Measurements from ENCODE around the gene AXIN1.
"Not testable (repeated sequence)": the region's sequence is repeated elsewhere in the genome, so short reads cannot be mapped to it uniquely, and the experiment has no call there.

AXIN1 gene

DNA sequence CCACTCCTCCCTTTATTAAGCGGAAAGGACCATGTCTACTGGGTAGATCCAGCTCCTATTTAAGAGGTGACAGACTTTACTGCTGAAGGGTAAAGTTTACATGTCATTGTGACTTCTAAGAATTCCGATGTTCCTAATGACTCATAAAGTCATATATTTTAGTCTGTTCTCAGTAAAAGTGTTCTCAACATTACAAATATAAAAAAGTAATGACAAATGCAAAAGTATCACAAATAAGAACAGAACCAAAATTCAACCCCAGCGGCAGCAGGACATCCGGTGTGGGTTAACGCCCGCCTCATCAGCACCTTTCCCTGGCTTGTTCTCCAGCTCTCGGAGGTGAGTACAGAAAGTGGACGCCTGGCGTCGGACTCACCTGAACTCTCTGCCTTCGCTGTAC lies 6.8 kb downstream of the AXIN1 start:
- no peak overlapping the region for H3K9ac ChIP-seq
- TF ChIP-seq Cebpa-rat (IDR thresholded peaks at IDR 0.05) = no peak
- H3K4me2 ChIP-seq = no peak overlapping the region
- H3K9me3 ChIP-seq (replicated peaks in 1 of 11) = peaks cover 0 to 7% (median 0%) of the 10 kb centered on the region in 11 experiments; a peak in 2 of 22 replicates
- H3K4me3 ChIP-seq = no peak overlapping the region
- no peaks in the 10 kb centered on the region for H3K27me3 ChIP-seq
- peaks cover 94 to 100% (median 96%) of the 10 kb centered on the region in 11 experiments for H4K20me1 ChIP-seq
- peaks cover 65 to 84% (median 73%) of the 10 kb centered on the region in 11 experiments for H3K36me3 ChIP-seq
- H3K27ac ChIP-seq = no peak overlapping the region
- peaks cover 34 to 52% (median 44%) of the 10 kb centered on the region in 10 experiments for H3K4me1 ChIP-seq

- H4K20me1 ChIP-seq = peaks cover 93 to 100% (median 96%) of the 10 kb centered on the region in 11 experiments
- no peak overlapping the region for H3K4me3 ChIP-seq
- H3K4me1 ChIP-seq = peaks cover 34 to 52% (median 41%) of the 10 kb centered on the region in 10 experiments
- H3K36me3 ChIP-seq = peaks cover 57 to 75% (median 66%) of the 10 kb centered on the region in 11 experiments
- peak overlapping the region in 1 of 11 experiments; percentile 20; a peak in 1 of 22 replicates for H3K27ac ChIP-seq
- no peak overlapping the region for H3K4me2 ChIP-seq
- peaks cover 0 to 7% (median 0%) of the 10 kb centered on the region in 11 experiments; a peak in 2 of 22 replicates for H3K9me3 ChIP-seq (replicated peaks in 1 of 11)
- TF ChIP-seq Cebpa-rat (IDR thresholded peaks at IDR 0.05) = no peak
- H3K27me3 ChIP-seq = no peaks in the 10 kb centered on the region
- no peak overlapping the region for H3K9ac ChIP-seq
These were observed 9.9 kb downstream of the AXIN1 start for GRCh38 chr16:342455-343213.

DNA sequence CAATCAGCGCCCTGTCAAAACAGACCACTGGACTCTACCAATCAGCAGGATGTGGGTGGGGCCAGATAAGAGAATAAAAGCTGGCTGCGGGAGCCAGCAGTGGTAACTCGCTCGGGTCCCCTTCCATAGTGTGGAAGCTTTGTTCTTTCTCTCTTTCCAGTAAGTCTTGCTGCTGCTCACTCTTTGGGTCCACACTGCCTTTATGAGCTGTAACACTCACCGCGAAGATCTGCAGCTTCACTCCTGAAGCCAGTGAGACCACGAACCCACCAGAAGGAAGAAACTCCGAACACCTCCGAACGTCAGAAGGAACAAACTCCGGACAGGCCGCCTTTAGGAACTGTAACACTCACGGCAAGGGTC lies 10.6 kb downstream of the AXIN1 start:
- H3K27ac ChIP-seq = peak overlapping the region in 1 of 11 experiments; percentile 20; a peak in 1 of 22 replicates
- not testable (repeated sequence) for H3K4me2 ChIP-seq; H3K27me3 ChIP-seq; H3K4me3 ChIP-seq; H3K9me3 ChIP-seq (replicated peaks in 1 of 11); H3K9ac ChIP-seq
- peaks cover 91 to 100% (median 96%) of the 10 kb centered on the region in 11 experiments for H4K20me1 ChIP-seq
- H3K4me1 ChIP-seq = peaks cover 39 to 56% (median 44%) of the 10 kb centered on the region in 10 experiments
- peaks cover 50 to 68% (median 60%) of the 10 kb centered on the region in 11 experiments for H3K36me3 ChIP-seq

GRCh38 chr16:341095-341973 lies 11.2 kb downstream of the AXIN1 start:
- Histone ChIP-seq H3K27ac (peak overlapping the region in 6 of 11 experiments; percentile 50 to 83 (median 65); a peak in 9 of 22 replicates), H3K4me1 (peaks cover 45 to 62% (median 49%) of the 10 kb centered on the region in 10 experiments), H3K9ac (peak overlapping the region in 2 of 11 experiments; percentile 19 to 62; a peak in 1 of 22 replicates), H4K20me1 (peaks cover 89 to 100% (median 96%) of the 10 kb centered on the region in 11 experiments), H3K36me3 (peaks cover 44 to 62% (median 55%) of the 10 kb centered on the region in 11 experiments), H3K4me2 (peak overlapping the region in 6 of 11 experiments; percentile 75 to 93 (median 84); a peak in 9 of 22 replicates)
- not testable (repeated sequence) for H3K27me3 ChIP-seq; H3K9me3 ChIP-seq (replicated peaks in 1 of 11); H3K4me3 ChIP-seq

GRCh38 chr16:340370-341091 lies 12.0 kb downstream of the AXIN1 start:
- peaks cover 0 to 7% (median 0%) of the 10 kb centered on the region in 11 experiments; a peak in 2 of 22 replicates for H3K9me3 ChIP-seq (replicated peaks in 1 of 11)
- peaks cover 46 to 63% (median 54%) of the 10 kb centered on the region in 10 experiments for H3K4me1 ChIP-seq
- H3K36me3 ChIP-seq = peaks cover 36 to 58% (median 47%) of the 10 kb centered on the region in 11 experiments
- H3K4me3 ChIP-seq = peak overlapping the region in 2 of 10 experiments; percentile 10 to 47; a peak in 1 of 20 replicates
- peaks cover 88 to 100% (median 96%) of the 10 kb centered on the region in 11 experiments for H4K20me1 ChIP-seq
- H3K9ac ChIP-seq = peak overlapping the region in 8 of 11 experiments; percentile 5 to 62 (median 18); a peak in 9 of 22 replicates
- peak overlapping the region in 9 of 11 experiments; percentile 30 to 83 (median 58); a peak in 15 of 22 replicates for H3K27ac ChIP-seq
- H3K27me3 ChIP-seq = no peaks in the 10 kb centered on the region
- peak overlapping the region; percentile 38 to 93 (median 75) for H3K4me2 ChIP-seq
- no peak for TF ChIP-seq Cebpa-rat (IDR thresholded peaks at IDR 0.05)

DNA sequence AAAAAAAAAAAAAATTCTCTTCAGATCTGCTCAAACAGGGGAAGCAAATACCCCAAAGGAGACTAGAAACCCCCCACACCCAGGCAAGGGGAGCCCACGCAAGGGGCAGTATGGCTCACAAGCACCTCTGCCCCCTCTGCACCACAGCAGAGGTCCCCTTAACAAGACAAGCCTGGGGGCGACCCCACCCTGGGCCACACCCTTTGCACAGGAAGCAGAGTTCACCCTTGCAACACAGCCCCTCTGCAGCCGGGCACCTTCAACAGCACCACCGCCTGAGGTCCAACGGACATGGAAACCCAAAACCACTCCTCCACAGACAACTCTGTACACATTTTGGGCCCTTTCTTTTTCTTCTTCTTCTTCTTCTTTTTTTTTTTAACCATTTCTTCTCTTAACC lies 12.8 kb downstream of the AXIN1 start:
- Histone ChIP-seq H4K20me1 (peaks cover 87 to 100% (median 96%) of the 10 kb centered on the region in 11 experiments), H3K36me3 (peaks cover 28 to 50% (median 39%) of the 10 kb centered on the region in 11 experiments), H3K4me2 (peak overlapping the region; percentile 38 to 93 (median 75)), H3K27me3 (no peaks in the 10 kb centered on the region), H3K9me3 (replicated peaks in 1 of 11) (peaks cover 0 to 7% (median 0%) of the 10 kb centered on the region in 11 experiments; a peak in 2 of 22 replicates), H3K4me1 (peaks cover 46 to 63% (median 54%) of the 10 kb centered on the region in 10 experiments), H3K27ac (peak overlapping the region in 9 of 11 experiments; percentile 30 to 83 (median 58); a peak in 15 of 22 replicates), H3K4me3 (peak overlapping the region in 3 of 10 experiments; percentile 10 to 47 (median 37); a peak in 3 of 20 replicates), H3K9ac (peak overlapping the region in 6 of 11 experiments; percentile 3 to 62 (median 28); a peak in 9 of 22 replicates)
- TF ChIP-seq Cebpa-rat (IDR thresholded peaks at IDR 0.05) = no peak

DNA sequence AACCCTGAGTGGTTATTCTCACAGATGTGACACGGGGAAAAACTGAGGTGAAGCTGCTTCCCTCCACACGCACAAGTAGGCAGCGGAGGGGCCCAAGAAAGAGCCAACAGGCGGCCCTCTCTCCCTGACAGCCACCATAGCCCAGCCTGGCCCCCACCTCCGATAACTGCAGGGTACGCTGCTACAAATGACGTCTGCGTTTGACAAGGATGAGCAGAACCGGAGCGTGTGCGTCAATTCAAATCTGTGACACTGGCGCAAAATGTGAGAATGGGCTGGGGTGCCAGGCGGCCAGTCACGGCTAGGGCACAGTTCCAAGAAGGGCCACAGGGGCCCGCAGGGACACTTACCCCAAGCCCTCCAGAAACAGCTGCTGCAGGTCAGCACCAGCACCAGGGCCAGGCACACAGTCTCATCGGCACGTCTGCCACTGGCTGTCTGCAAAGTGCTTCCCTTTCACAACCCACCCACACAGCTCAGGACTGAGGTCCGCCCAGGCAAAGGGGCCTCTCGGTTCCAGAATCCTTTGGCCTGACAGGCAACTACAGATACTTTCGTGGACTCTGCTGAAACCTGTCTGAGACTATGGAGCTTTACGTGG lies 14.4 kb downstream of the AXIN1 start:
- no peak for TF ChIP-seq Cebpa-rat (IDR thresholded peaks at IDR 0.05)
- Histone ChIP-seq H3K4me3 (no peak overlapping the region), H3K9me3 (replicated peaks in 1 of 11) (peaks cover 0 to 7% (median 0%) of the 10 kb centered on the region in 11 experiments; a peak in 2 of 22 replicates), H3K4me1 (peaks cover 39 to 64% (median 51%) of the 10 kb centered on the region in 10 experiments), H3K9ac (0 out of 22 replicates have a peak overlapping the region, but pooled peaks of 1 of the 11 experiments have one; percentile 17), H4K20me1 (peaks cover 88 to 100% (median 96%) of the 10 kb centered on the region in 11 experiments), H3K4me2 (peak overlapping the region in 6 of 11 experiments; percentile 10 to 93 (median 73); a peak in 8 of 22 replicates), H3K27me3 (no peaks in the 10 kb centered on the region), H3K36me3 (peaks cover 16 to 34% (median 26%) of the 10 kb centered on the region in 11 experiments), H3K27ac (peak overlapping the region in 3 of 11 experiments; percentile 3 to 50 (median 22); a peak in 7 of 22 replicates)
